ENCODE data around the gene DNAH6. TPM values are rescaled to one million over a fixed set of nuclear protein-coding genes. Genes with fewer than 3 reads are reported as not detected.

DNAH6 gene
- total RNA-seq, 3 donors from 2014 or later, result 1.2 to 1.3 (median 1.3) TPM

GRCh38 chr2:84799772-84800171 is 283.5 kb downstream of the DNAH6 start:
- TF ChIP-seq CTCF (IDR thresholded peaks at IDR 0.05), result no peak
- ATAC-seq, result no peak

GRCh38 chr2:84800194-84800805 is 284.0 kb downstream of the DNAH6 start:
- intact Hi-C loops (cut with DNase I, micrococcal nuclease), result no loop called here
- ATAC-seq (no peak), DNase-seq (no peak)
- no peak overlapping the region for H3K4me3 ChIP-seq
- no peaks in the 10 kb centered on the region for H3K4me1 ChIP-seq (ENCODE audit: low read depth)
- TF ChIP-seq CTCF (IDR thresholded peaks at IDR 0.05), result no peak
- no peaks in the 10 kb centered on the region for H3K36me3 ChIP-seq (ENCODE audit: low read depth)
- peaks cover 10% of the 10 kb centered on the region for H3K9me3 ChIP-seq

More at GRCh38 chr2:84799772-84800171, 283.5 kb downstream of the DNAH6 start:
- Histone ChIP-seq H3K36me3 (ENCODE audit: low read depth) (no peaks in the 10 kb centered on the region), H3K4me1 (ENCODE audit: low read depth) (no peaks in the 10 kb centered on the region), H3K4me3 (no peak overlapping the region), H3K9me3 (peaks cover 10% of the 10 kb centered on the region)
- no peak for DNase-seq
- intact Hi-C loops (cut with DNase I, micrococcal nuclease), result no loop called here

GRCh38 chr2:84801811-84802210 is 285.5 kb downstream of the DNAH6 start:
- DNase-seq (no peak), ATAC-seq (no peak)
- intact Hi-C loops (cut with DNase I, micrococcal nuclease), result no loop called here
- H3K4me1 ChIP-seq (ENCODE audit: low read depth), result no peaks in the 10 kb centered on the region
- H3K4me3 ChIP-seq, result no peak overlapping the region
- H3K9me3 ChIP-seq, result peaks cover 10% of the 10 kb centered on the region
- H3K36me3 ChIP-seq (ENCODE audit: low read depth), result no peaks in the 10 kb centered on the region
- TF ChIP-seq CTCF (IDR thresholded peaks at IDR 0.05), result no peak

- ATAC-seq (no peak), DNase-seq (no peak)
- intact Hi-C loops (cut with DNase I, micrococcal nuclease), result no loop called here
Observed at GRCh38 chr2:84805250-84805958, 289.1 kb downstream of the DNAH6 start.

GRCh38 chr2:84807063-84807485 is 290.8 kb downstream of the DNAH6 start:
- ATAC-seq, result peak; percentile 34

More at GRCh38 chr2:84805250-84805958, 289.1 kb downstream of the DNAH6 start:
- Histone ChIP-seq H3K9me3 (peaks cover 10% of the 10 kb centered on the region), H3K36me3 (ENCODE audit: low read depth) (no peaks in the 10 kb centered on the region), H3K4me3 (no peak overlapping the region), H3K4me1 (ENCODE audit: low read depth) (no peaks in the 10 kb centered on the region)
- no peak for TF ChIP-seq CTCF (IDR thresholded peaks at IDR 0.05)

More at GRCh38 chr2:84807063-84807485, 290.8 kb downstream of the DNAH6 start:
- Histone ChIP-seq H3K4me3 (no peak overlapping the region), H3K36me3 (ENCODE audit: low read depth) (no peaks in the 10 kb centered on the region), H3K4me1 (ENCODE audit: low read depth) (no peaks in the 10 kb centered on the region), H3K9me3 (peaks cover 6% of the 10 kb centered on the region)
- intact Hi-C loops (cut with DNase I, micrococcal nuclease), result no loop called here
- DNase-seq, result no peak
- no peak for TF ChIP-seq CTCF (IDR thresholded peaks at IDR 0.05)

All from mucosa of descending colon (tissue), 3 donors.